T-helper 2 cell treated with Interferon-gamma antibody and Interleukin-4, amounts not matched to agents 100 ng/mL and 5 ng/mL, for 36 hours (primary cell): ENCODE results near the gene CD1B. TPM values are rescaled to one million over a fixed set of nuclear protein-coding genes. Genes with fewer than 3 reads are reported as not detected.
"Not testable (repeated sequence)": the region's sequence is repeated elsewhere in the genome, so short reads cannot be mapped to it uniquely, and the experiment has no call there.

Experiments used
- intact Hi-C: fragments of 100-400 bp; cut with micrococcal nuclease; formaldehyde crosslinking; loops from one replicate; pipeline ENCODE4 v1.15.1; 2023
- total RNA-seq: library from RNA; stranded (reverse); gene quantifications from 2 replicates; pipeline ENCODE4 v1.2.3, GENCODE V29; 2022

The CD1B gene
- not detected in 2 replicates for total RNA-seq

DNA sequence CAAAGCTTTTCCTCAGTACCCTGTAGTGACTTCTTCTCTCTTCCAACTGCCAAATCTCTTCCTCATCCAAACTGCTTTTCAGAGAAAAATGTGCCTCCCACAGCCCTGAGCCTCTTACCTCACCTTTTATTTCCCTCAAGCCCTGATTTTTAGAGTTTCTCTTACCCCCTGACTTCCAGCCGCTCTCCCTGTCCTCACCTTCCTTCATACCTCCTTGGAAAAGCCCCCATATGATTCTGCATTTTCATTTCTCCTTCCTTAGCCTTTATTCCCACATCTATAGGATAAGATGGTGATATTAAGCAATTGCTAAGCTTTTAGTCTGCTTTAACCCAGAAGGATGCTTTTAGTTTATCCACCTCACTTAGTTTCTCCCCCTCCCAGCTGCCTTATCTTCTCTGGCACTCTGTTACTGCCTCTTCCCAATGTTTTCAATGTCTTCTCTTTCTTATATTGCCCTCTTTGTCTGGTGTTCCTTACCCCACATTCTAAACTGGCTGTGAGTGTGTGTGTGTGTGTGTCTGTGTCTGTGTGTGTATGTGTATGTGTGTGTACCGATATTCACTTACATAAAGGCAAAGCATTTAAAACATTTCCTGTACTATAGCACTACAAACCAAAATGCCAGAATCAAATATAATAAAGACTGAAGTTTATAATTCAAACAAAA is at the start of gene CD1B:
Gene CD1B, minus strand, starts transcription at position 51 of the 670 bp plus-strand sequence. CDS start 108 bp downstream, outside the sequence.
- intact Hi-C loops, result loop anchor here (5.0 kb wide), 1 partner anchor 129 kb away; no protein-coding TSS in a partner anchor

DNA sequence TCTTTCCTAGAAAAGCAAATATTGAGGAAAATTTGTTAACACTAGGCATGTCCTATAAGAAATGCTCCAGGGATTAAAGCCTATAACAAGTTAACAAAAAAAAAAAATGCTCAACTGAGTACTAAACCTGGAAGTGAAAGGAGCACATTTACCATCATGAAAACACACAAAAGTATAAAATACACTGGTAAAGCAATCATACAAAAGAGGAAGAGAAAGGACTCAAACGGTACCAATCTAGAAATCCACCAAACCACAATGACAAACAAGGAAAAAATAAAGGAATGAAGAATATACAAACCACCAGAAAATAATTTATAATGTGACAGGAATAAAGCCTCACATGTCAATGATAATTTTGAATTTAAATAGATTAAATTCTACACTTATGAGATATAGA is 43.5 kb upstream of the CD1B start:
- intact Hi-C loops, result no loop called here

DNA sequence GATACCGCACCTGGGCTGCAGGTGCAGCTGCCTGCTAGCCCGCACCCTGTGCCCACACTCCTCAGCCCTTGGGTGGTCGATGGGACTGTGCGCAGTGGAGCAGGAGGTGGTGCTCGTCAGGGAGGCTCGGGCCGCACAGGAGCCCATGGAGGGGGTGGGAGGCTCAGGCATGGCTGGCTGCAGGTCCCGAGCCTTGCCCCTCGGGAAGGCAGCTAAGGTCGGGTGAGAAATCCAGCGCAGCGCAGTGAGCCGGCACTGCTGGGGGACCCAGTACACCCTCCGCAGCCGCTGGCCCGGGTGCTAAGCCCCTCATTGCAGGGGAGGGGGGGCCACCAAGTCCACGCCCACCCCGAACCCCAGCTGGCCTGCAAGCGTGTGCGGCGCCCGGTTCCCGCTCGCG is 42.8 kb upstream of the CD1B start:
- intact Hi-C loops, result not testable (repeated sequence)

DNA sequence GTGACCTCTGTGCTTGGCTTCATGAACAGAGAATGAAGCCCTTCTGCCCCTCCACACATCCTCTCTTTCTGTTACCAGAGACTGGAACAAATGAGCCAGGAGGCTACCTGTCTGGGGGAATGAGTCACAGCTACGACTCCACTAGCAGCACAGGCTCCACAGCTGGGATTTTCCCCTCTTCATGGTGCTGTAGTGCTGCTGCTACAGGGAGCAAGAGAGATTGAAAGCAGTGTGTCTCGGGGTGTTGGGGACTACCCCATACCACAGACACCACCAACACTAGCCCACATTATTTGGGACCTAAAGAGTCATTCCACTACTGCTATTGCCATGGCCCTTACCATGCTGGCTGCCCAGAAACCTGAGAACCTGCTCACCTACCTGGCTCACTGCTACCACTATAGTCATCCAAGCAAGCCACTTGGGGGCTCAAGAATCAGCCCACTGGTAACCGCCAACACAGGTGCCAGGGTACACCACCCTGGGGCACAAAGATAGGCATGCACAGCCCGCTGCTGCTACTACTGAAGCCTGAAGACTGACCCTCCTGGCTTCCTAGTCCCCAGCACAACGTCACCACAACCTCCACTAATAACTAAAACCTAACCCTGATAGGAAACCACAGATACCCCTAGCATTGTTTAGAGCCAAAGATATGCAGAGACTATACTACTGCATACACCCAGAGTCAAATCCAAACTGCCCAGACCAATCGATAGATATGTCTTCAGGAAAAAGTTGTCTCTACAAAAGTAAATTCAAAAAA is 40.0 kb upstream of the CD1B start:
- intact Hi-C loops, result no loop called here

DNA sequence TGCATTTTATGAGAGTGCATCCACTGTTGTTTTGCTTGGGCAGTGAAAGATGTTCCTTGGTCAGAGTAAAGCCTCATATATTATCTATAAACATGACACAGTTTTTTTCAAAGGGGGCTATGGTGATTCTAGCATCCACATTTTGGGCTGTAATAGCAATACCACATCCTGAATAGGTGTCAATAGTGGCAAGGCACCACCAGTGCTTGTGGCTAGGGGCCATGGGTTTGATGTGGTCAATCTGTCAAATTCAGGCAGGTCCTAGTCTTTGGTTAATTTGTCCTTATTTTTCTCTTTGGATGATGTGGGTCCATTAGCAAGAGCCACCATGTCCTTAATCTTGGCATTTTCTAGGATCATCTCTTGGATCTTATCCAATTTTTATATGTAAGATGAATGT is 35.5 kb upstream of the CD1B start:
- intact Hi-C loops, result no loop called here

DNA sequence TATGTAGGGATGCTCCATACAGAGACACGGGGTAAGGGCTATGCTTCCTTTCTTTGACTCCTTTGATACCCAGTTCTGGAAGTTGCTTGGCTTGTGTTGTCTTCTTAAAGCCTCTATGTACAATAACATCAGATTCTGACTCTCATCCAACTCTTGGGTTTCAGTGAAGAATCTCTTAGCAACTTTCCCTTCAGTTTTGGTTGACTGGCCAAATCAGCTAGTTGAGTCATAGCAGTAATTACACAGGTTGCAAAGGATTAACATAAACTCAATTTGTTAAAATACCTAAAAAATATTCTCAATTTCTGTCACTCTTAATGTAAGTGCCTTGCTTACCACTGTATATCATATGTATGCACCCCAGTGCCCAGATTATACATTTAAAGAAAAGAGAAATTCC is 31.6 kb upstream of the CD1B start:
- intact Hi-C loops, result no loop called here

DNA sequence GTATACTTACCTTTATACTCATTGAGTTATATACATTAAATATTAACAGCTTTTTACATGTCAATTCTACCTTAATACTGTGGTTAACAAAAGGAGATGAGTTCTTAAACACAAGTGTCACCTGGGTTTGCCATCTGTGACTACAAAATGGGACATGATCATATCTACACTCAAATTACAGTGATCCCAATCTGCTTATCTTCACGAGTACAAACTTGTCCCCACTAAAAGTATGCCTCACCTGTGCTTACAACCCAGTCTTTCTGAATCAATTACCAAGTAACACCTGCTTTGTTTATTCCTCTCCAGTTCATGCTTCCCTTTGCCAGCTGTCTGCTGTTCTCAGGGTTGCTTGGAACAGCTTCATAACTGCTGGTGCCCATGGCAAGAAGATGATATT is 31.2 kb upstream of the CD1B start:
- intact Hi-C loops, result no loop called here

DNA sequence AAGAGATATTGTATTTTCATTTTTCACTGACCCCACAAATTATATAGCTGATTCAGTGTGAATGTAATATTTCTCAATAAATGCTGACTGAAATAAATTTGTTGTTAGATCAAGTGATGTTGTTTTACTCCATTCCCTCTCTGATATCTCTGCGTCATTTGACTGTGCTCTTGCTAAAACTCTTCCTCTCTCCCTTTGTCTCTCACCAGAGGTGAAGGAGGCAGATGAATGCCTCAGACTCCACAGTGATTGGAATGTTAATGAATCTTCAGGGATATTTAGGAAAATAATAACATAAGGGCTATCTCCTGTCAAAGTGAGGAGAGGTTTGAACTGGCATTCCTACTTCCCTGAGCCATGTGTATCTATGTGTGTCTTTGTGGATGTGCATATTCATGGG is 26.1 kb upstream of the CD1B start:
- intact Hi-C loops, result no loop called here

DNA sequence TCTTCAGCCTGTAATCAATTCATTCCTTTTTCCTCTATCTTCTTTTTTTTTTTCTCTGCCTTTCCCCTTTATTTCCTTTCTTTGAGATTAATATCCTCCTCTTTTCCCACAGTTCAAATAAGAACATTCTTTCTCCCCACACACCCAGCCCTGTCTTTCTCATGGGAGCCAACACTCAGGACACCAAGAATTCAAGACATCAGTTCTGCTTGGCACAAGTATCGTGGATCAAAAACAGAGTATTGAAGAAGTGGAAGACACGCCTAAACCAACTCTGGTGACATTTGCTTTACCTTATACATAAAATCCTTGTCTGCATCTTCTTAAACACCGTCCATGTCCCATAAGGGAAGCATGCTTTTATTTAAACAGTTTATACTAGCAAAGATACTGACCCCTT is 25.3 kb upstream of the CD1B start:
- intact Hi-C loops, result no loop called here

DNA sequence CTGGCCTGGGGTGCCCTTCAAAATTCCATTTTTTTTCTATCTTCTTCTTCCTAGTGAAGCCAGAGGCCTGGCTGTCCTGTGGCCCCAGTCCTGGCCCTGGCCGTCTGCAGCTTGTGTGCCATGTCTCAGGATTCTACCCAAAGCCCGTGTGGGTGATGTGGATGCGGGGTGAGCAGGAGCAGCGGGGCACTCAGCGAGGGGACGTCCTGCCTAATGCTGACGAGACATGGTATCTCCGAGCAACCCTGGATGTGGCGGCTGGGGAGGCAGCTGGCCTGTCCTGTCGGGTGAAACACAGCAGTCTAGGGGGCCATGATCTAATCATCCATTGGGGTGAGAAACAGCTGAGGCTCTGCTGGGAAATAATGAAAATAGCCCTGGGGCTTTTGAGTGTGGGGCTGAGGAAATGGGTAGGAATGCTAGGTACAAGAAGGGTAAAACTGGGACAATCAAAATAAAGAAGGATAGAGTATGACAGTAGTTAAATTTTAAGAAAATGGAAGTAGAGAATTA is 24.5 kb upstream of the CD1B start:
- intact Hi-C loops, result no loop called here

DNA sequence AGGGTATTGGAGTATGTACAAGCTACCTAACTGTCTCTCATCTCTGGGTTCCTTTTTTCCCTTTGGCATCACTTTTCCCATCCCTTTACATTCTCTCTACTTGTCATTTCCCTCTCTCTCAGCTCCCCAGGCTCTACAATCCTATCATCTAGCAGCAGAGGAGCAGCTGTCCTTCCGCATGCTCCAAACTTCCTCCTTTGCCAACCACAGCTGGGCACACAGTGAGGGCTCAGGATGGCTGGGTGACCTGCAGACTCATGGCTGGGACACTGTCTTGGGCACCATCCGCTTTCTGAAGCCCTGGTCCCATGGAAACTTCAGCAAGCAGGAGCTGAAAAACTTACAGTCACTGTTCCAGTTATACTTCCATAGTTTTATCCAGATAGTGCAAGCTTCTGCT is 22.9 kb upstream of the CD1B start:
- intact Hi-C loops, result no loop called here

DNA sequence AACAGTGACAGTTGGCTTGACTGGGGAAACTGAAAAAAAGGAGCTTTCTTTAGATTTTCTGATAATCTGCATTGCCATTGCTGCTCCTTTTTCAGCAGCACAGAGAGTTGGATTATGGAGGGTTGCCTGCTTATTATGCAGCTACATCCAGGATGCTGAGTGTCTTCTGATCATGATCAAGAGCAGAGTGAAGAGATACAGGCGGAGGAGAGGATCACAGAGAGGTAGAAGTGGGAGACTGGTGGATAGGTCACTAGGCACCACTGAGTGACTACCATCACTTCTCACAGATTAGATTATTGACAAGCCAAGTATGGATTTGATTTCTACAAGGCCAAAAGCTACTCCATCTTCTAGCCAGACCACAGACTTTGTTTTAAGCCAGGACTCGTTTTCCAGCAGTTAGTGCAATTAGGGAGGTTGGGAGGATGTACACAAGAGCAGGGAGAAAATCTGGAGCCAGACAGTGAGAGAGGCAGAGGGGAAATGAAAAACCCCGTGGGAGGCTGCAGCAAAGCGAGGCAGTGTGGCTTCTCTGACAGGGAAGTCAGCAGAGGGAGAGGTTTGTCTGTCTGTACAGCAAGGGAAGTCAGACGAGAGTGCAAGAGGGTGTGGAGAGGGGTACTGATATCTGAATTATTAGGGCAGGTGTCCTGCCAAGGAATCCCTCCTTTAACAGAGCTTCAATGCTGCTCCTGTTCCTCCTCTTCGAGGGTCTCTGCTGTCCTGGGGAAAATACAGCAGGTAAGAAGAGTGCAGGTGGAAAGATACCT is 22.2 kb upstream of the CD1B start, which contains the start of gene CD1E:
Gene CD1E, plus strand, starts transcription at position 592 of the 773 bp plus-strand sequence. Its CDS starts 95 bp downstream, at position 687.
- intact Hi-C loops, result no loop called here

DNA sequence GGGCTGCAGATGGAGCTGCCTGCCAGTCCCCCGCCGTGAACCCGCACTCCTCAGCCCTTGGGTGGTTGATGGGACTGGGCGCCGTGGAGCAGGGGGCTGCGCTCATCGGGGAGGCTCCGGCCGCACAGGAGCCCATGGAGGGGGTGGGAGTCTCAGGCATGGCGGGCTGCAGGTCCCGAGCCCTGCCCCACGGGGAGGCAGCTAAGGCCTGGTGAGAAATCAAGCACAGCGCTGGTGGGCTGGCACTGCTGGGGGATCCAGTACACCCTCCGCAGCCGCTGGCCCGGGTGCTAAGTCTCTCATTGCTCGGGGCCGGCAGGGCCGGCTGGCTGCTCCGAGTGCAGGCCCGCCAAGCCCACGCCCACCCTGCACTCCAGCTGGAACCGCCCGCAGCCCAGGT is 17.6 kb upstream of the CD1B start:
- intact Hi-C loops, result not testable (repeated sequence)

DNA sequence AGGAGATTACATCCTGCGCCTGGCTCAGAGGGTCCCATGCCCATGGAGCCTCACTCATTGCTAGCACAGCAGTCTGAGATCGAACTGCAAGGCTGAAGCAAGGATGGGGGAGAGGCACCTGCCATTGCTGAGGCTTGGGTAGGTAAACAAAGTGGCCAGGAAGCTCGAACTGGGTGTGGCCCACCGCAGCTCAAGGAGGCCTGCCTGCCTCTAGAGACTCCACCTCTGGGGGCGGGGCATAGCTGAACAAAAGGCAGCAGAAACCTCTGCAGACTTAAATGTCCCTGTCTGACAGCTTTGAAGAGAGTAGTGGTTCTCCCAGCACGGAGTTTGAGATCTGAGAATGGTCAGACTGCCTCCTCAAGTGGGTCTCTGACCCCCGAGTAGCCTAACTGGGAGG is 5.1 kb upstream of the CD1B start:
- intact Hi-C loops, result not testable (repeated sequence)

DNA sequence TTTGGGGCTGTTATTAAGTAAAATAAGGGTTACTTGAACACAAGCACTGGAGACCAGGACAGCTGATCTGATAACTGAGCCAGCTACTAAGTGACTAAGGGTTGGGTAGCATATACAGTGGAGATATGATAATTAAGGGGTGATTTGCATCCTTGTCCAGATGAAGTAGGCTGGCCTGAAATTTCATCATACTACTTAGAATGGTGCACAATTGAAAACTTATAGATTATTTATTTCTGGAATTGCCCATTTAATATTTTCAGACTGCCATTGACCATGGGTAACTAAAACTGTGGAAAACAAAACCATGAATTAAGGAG is 3.8 kb upstream of the CD1B start:
- intact Hi-C loops, result no loop called here

DNA sequence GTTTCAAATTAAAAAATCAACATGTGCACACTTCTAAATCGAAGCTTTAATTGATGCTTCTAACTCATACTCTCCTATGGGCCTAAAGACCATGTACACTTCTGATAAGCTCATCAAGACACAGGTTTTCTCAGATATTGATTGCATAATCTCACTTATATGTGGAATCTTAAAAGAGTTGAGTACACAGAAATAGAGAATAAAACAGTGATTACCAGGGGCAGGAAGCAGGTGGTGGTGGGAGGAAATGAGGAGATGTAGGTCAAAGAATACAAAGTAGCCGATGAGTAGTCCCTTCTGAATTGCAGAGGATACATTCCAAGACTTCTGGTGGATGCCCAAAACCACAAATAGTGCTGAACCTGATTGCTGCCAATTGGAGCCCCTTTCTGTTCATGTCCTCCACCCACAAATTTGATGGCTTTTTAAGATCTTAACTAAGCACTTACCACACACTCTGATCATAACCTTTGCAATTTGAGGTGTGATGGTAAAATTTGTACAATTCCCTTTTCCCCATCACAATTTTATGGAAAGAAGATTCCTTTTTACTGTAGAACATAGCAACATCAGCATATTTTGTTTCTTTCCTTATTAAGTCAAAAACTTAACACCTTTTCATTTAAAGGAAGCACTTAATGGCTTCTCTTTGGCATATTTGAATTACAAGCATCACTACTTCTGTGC is 3.3 kb upstream of the CD1B start:
- intact Hi-C loops, result loop anchor here (5.0 kb wide), 1 partner anchor 132 kb away; no protein-coding TSS in a partner anchor

DNA sequence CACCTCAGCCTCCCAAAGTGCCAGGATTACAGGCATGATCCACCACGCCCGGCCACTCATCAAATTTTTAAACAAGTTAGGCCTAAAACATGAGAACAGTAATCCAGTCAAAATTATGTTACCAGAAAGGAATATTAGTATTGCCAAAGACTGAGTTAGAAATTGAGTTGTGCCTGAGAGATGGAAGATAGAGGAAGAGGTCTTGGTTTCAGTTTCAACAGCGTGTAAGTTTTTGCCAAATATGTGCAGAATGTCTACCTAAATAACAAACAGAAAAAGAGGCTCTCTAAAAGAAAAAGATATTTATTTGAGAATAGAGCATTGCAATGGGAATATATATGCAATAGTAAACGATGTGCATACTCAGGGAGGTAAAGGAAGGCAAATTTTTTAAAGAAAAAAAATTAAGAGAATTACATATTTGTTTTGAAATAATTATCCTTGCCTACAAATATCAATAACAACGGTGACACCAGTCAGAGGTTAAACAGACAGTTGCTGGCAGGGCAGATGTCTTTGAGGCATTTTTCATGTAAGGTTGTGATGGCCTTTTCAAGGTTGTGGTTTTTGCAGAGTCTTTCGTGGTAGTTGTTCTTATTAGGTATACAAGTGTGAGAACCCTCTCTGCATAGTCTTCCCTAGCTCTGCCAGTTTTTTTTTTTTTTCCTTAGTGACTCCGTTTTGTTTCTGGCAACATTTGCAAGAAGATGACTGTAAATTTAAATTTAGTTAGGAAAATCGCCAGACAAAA is 2.2 kb upstream of the CD1B start:
- intact Hi-C loops, result loop anchor here (5.0 kb wide), 1 partner anchor 131 kb away; no protein-coding TSS in a partner anchor

DNA sequence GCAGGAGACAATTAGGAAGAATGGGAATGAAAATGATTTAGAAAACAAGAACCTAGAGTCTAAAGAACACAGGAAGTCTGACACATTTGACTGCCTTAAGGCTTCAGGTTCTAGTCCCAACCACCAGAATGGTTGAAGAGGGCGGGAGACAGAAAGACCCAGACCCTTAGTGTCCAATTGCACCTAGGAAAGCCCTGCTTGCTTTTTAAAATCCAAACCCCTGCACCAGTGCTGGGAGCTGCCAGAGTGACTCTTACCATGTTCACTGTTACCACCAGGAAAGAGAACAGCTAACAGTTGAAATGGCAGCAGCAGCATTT is 265 bp downstream of the CD1B start:
- intact Hi-C loops, result loop anchor here (5.0 kb wide), 1 partner anchor 129 kb away; no protein-coding TSS in a partner anchor

DNA sequence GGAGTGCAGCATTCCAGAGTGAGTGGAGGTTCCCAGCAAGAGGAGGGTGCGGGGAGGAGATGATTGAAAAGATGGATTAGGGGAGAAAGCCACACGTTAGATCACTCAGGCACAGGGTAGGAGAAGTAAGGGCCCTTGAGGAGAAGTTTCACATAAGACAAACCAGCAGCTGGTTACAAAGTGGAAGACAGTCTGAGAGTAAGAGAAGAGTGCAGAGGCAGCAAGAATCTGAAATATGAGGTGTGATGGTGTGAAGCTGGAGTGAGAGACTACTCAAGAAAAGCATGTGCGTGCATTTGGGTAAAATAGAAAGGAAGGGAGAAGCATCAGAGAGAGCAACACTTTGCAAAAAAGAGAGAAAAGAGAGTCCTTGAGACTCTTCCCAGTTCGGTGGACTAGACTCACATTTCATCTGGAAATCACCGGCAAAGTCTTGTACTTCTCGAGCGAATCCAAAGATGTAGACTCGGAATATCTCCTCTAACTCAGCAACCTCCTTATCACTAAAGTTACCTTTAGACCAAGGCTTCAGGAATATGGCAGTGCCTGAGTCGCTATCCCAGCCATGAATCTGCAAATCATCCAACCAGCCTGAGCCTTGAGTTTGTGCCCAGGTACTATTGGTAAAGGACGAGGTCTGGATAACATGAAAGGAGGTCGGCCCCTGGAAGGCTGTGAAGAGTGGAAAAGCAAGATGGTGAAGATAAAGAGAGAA is 783 bp downstream of the CD1B start:
- intact Hi-C loops, result loop anchor here (5.0 kb wide), 1 partner anchor 128 kb away; no protein-coding TSS in a partner anchor

DNA sequence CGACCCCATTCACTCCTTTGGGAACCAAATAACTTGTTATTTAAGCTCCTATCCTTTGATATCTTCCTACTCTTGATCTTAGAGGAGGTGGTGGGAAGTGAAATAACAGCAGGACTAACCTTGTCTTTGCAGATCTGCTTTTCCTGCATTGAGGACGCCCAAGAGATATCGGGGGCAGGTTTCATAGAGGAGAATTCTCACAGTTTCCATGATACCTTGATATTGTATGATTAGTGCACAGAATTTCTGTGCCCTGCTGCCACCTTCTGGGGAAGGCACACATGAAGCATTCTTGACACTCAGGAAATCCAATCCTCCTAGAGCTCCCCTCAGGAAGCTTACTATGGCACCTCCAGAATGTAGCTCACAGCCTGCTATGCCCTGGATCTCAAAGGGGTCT is 1.6 kb downstream of the CD1B start:
- intact Hi-C loops, result loop anchor here (2.0 to 5.0 kb wide), 2 partner anchors 83 to 127 kb away; no protein-coding TSS in a partner anchor
